Panc1 (cell line): Measurements from ENCODE around the gene CACNA1I. TPM values are rescaled to one million over a fixed set of nuclear protein-coding genes. Genes with fewer than 3 reads are reported as not detected.

Experiments used
- ATAC-seq: fragments of 200-7000 bp; cut with Tn5 transposase; 2 replicates; pipeline ENCODE4 v1.9.1; 2020; ENCODE audit warnings: mild to moderate bottlenecking, moderate library complexity
- BruUV-seq: library from RNA; stranded (reverse); fragments of 400-500 nt; replicated peaks from 2 replicates; lab custom pipeline; 2021; lab: Mats Ljungman, UMichigan
- CTCF ChIA-PET: fragments of 300-600 bp; sonication (Branson Sonifier 250); formaldehyde crosslinking; loops from one replicate; lab custom pipeline; 2022; ENCODE audit warnings: antibody characterized with exemption; lab: Charles Lee
- POLR2A ChIA-PET: fragments of 300-600 bp; sonication (Branson Sonifier 250); formaldehyde crosslinking; loops from one replicate; lab custom pipeline; 2022; ENCODE audit warnings: antibody characterized with exemption; lab: Charles Lee
- DNase-seq: peaks from one replicate; pipeline ENCODE4 v3.0.0-alpha.2; 2010; ENCODE audit warnings: low read depth, low spot score
- H3K27ac ChIP-seq: 2 replicates; pipeline ENCODE4 v1.5.1; 2011; ENCODE audit warnings: mild to moderate bottlenecking, low read length, inconsistent platforms
- H3K27me3 ChIP-seq: fragments of 200-500 bp; sonication (Bioruptor generic); 2 replicates; pipeline ENCODE4 v1.6.0; 2014; ENCODE audit warnings: low read length, inconsistent platforms; ENCODE audit not compliant: control insufficient read depth, insufficient read depth
- H3K36me3 ChIP-seq: fragments of 200-500 bp; sonication (Bioruptor generic); 2 replicates; pipeline ENCODE4 v1.5.1; 2014; ENCODE audit warnings: inconsistent platforms, mild to moderate bottlenecking, low read length, moderate library complexity; ENCODE audit not compliant: control insufficient read depth, insufficient read depth
- H3K4me1 ChIP-seq: 2 replicates; pipeline ENCODE4 v1.5.1; 2011; ENCODE audit warnings: inconsistent platforms, mild to moderate bottlenecking, low read length, moderate library complexity; ENCODE audit not compliant: control insufficient read depth, insufficient read depth
- H3K4me3 ChIP-seq, 2 experiments: 2 replicates each; pipeline ENCODE4 v1.5.1; 2011 to 2012; ENCODE audit warnings: low read depth in 2 of 2, low read length in 2 of 2, mild to moderate bottlenecking in 2 of 2, inconsistent platforms in 1 of 2, moderate library complexity in 1 of 2
- H3K9me3 ChIP-seq: fragments of 200-500 bp; sonication (Bioruptor generic); 2 replicates; pipeline ENCODE4 v1.5.1; 2014; ENCODE audit warnings: low read depth, mild to moderate bottlenecking, inconsistent platforms, low read length, moderate library complexity; ENCODE audit not compliant: control insufficient read depth, insufficient read depth
- POLR2AphosphoS5 ChIP-seq: IDR thresholded peaks from 2 replicates; pipeline ENCODE4 v1.6.1; 2012; ENCODE audit warnings: mild to moderate bottlenecking, low read depth, low read length, moderate library complexity
- SIN3A ChIP-seq: IDR thresholded peaks from 2 replicates; pipeline ENCODE4 v1.6.1; 2012; ENCODE audit warnings: low read depth, mild to moderate bottlenecking, low read length, moderate library complexity, borderline replicate concordance; ENCODE audit not compliant: insufficient read depth
- TCF7L2 ChIP-seq: IDR thresholded peaks from 2 replicates; pipeline ENCODE4 v1.6.1; 2011; ENCODE audit warnings: mild to moderate bottlenecking, low read depth, low read length, inconsistent platforms
- in situ Hi-C: cut with HindIII; loops from 2 replicates; pipeline ENCODE4 v1.10.0; 2016; ENCODE audit warnings: low sequenced_read_pairs, low pct_unique_long_range_greater_than_20kb
- intact Hi-C: fragments of 100-400 bp; cut with micrococcal nuclease; formaldehyde crosslinking; loops from one replicate; pipeline ENCODE4 v1.10.0; 2022; ENCODE audit not compliant: unreplicated experiment
- total RNA-seq: library from RNA; stranded (reverse); gene quantifications from one replicate; pipeline ENCODE4 v1.2.1, GENCODE V29; 2021; ENCODE audit not compliant: unreplicated experiment
- TF ChIP-seq, protein P1 (sequence below): fragments of 450-650 bp; IDR thresholded peaks from 2 replicates; pipeline ENCODE4 v1.5.1; 2017; ENCODE audit warnings: mild to moderate bottlenecking
- TF ChIP-seq, protein P2 (sequence below), 2 experiments: IDR thresholded peaks; 2 replicates each; pipeline ENCODE4 v1.6.1; 2011 to 2012; ENCODE audit warnings: low read depth in 2 of 2, control low read depth in 1 of 2, low read length in 1 of 2, mild to moderate bottlenecking in 1 of 2, moderate library complexity in 1 of 2; ENCODE audit not compliant: insufficient read depth in 1 of 2

Gene CACNA1I
- total RNA-seq, 1 experiment from 2014 or later: 0.23 TPM

GRCh38 chr22:39734866-39735265 is 164.3 kb downstream of the CACNA1I start:
- intact Hi-C loops: no loop called here
- no peaks in the 10 kb centered on the region for H3K4me1 ChIP-seq
- ATAC-seq (no peak), DNase-seq (no peak)
- no peak overlapping the region for H3K27ac ChIP-seq
- peaks cover 4% of the 10 kb centered on the region; the same call in 1 of the 2 replicates for H3K9me3 ChIP-seq
- in situ Hi-C loops: no loop called here
- no TSS peak for BruUV-seq
- H3K36me3 ChIP-seq: no peaks in the 10 kb centered on the region
- no peak overlapping the region for H3K4me3 ChIP-seq
- ChIA-PET CTCF (no interaction called here), POLR2A (no interaction called here)
- TF ChIP-seq TCF7L2 (no peak), SIN3A (no peak), POLR2AphosphoS5 (no peak)
- TF ChIP-seq, protein P1, sequence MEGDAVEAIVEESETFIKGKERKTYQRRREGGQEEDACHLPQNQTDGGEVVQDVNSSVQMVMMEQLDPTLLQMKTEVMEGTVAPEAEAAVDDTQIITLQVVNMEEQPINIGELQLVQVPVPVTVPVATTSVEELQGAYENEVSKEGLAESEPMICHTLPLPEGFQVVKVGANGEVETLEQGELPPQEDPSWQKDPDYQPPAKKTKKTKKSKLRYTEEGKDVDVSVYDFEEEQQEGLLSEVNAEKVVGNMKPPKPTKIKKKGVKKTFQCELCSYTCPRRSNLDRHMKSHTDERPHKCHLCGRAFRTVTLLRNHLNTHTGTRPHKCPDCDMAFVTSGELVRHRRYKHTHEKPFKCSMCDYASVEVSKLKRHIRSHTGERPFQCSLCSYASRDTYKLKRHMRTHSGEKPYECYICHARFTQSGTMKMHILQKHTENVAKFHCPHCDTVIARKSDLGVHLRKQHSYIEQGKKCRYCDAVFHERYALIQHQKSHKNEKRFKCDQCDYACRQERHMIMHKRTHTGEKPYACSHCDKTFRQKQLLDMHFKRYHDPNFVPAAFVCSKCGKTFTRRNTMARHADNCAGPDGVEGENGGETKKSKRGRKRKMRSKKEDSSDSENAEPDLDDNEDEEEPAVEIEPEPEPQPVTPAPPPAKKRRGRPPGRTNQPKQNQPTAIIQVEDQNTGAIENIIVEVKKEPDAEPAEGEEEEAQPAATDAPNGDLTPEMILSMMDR: no peak
- TF ChIP-seq, protein P2, sequence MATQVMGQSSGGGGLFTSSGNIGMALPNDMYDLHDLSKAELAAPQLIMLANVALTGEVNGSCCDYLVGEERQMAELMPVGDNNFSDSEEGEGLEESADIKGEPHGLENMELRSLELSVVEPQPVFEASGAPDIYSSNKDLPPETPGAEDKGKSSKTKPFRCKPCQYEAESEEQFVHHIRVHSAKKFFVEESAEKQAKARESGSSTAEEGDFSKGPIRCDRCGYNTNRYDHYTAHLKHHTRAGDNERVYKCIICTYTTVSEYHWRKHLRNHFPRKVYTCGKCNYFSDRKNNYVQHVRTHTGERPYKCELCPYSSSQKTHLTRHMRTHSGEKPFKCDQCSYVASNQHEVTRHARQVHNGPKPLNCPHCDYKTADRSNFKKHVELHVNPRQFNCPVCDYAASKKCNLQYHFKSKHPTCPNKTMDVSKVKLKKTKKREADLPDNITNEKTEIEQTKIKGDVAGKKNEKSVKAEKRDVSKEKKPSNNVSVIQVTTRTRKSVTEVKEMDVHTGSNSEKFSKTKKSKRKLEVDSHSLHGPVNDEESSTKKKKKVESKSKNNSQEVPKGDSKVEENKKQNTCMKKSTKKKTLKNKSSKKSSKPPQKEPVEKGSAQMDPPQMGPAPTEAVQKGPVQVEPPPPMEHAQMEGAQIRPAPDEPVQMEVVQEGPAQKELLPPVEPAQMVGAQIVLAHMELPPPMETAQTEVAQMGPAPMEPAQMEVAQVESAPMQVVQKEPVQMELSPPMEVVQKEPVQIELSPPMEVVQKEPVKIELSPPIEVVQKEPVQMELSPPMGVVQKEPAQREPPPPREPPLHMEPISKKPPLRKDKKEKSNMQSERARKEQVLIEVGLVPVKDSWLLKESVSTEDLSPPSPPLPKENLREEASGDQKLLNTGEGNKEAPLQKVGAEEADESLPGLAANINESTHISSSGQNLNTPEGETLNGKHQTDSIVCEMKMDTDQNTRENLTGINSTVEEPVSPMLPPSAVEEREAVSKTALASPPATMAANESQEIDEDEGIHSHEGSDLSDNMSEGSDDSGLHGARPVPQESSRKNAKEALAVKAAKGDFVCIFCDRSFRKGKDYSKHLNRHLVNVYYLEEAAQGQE (IDR thresholded peaks at IDR 0.05; ENCODE audit: insufficient read depth in 1 of 2, low read depth in 2 of 2, low read length in 1 of 2): no peak
- no peaks in the 10 kb centered on the region for H3K27me3 ChIP-seq

- in situ Hi-C loops (no loop called here), intact Hi-C loops (no loop called here)
- ATAC-seq: no peak
- no peak overlapping the region for H3K27ac ChIP-seq
- CTCF ChIA-PET: no interaction called here
- POLR2A ChIA-PET: no interaction called here
- TF ChIP-seq POLR2AphosphoS5 (no peak), SIN3A (no peak), TCF7L2 (no peak)
- TF ChIP-seq, protein P2 (IDR thresholded peaks at IDR 0.05; ENCODE audit: insufficient read depth in 1 of 2, low read depth in 2 of 2, low read length in 1 of 2): no peak
- TF ChIP-seq, protein P1: no peak
- no peak for DNase-seq
- BruUV-seq: no TSS peak
- H3K4me3 ChIP-seq: no peak overlapping the region
- peaks cover 4% of the 10 kb centered on the region; the same call in 1 of the 2 replicates for H3K9me3 ChIP-seq
- no peaks in the 10 kb centered on the region for H3K36me3 ChIP-seq
- H3K27me3 ChIP-seq: no peaks in the 10 kb centered on the region
- H3K4me1 ChIP-seq: no peaks in the 10 kb centered on the region
Measured at GRCh38 chr22:39735776-39736175, 165.2 kb downstream of the CACNA1I start.
